Uterus (tissue), 4 donors: ENCODE data around the gene EPX. TPM values are rescaled to one million over a fixed set of nuclear protein-coding genes. Genes with fewer than 3 reads are reported as not detected.

Experiments
- DNase-seq, 2 donors: peaks; one replicate each; pipeline ENCODE4 v3.0.0-alpha.2; 2019 to 2020
- H3K27ac ChIP-seq, 2 donors: fragments of 200-600 bp; sonication (generic); 1 replicate in 1 of 2; 2 replicates in 1 of 2; pipeline ENCODE4 v1.5.1; 2016 to 2018
- H3K27me3 ChIP-seq, 2 donors: fragments of 200-600 bp; sonication (generic); one replicate each; pipeline ENCODE4 v1.5.1; 2018 to 2019; ENCODE audit warnings: control low read depth in 1 of 2
- H3K36me3 ChIP-seq, 2 donors: fragments of 200-600 bp; sonication (generic); one replicate each; pipeline ENCODE4 v1.5.1; 2019; ENCODE audit warnings: control low read depth in 1 of 2
- H3K4me1 ChIP-seq, 2 donors: fragments of 200-600 bp; sonication (generic); one replicate each; pipeline ENCODE4 v1.5.1; 2018 to 2019; ENCODE audit warnings: control low read depth in 1 of 2
- H3K4me3 ChIP-seq, 2 donors: fragments of 200-600 bp; sonication (generic); 1 replicate in 1 of 2; 2 replicates in 1 of 2; pipeline ENCODE4 v1.5.1; 2018 to 2019; ENCODE audit warnings: mild to moderate bottlenecking in 1 of 2
- H3K9me3 ChIP-seq, 2 donors: fragments of 200-600 bp; sonication (generic); one replicate each; pipeline ENCODE4 v1.5.1; 2019; ENCODE audit warnings: control low read depth in 1 of 2
- CTCF ChIP-seq, 4 experiments: fragments of 200-600 bp in 2 of 4; fragments of 450-650 bp in 2 of 4; sonication (generic) in 2 of 4; IDR thresholded peaks; one replicate each; pipeline ENCODE4 v1.5.1; 2016 to 2019; ENCODE audit warnings: antibody characterized with exemption in 4 of 4, mild to moderate bottlenecking in 2 of 4, moderate library complexity in 1 of 4
- POLR2A ChIP-seq, 2 donors: fragments of 450-650 bp; IDR thresholded peaks; one replicate each; pipeline ENCODE4 v1.6.1; 2016; ENCODE audit warnings: antibody characterized with exemption in 2 of 2, mild to moderate bottlenecking in 1 of 2, moderate library complexity in 1 of 2
- intact Hi-C: fragments of 100-400 bp; cut with DNase I; formaldehyde crosslinking; loops from one replicate; pipeline ENCODE4 v1.15.1; 2023; ENCODE audit warnings: low total_unique reads
- total RNA-seq, 4 donors: library from RNA; depleted of rRNA in 3 of 4; stranded (reverse); fragments of >200 nt in 3 of 4; gene quantifications; one replicate each; pipeline versions ENCODE4 v1.1.0 to v1.2.4, GENCODE V29; 2014 to 2023
- donor health status: DM: yes; HTN: yes; CAD: no.

The EPX gene
- total RNA-seq, 4 donors from 2014 or later, result not detected

GRCh38 chr17:58161566-58161965 is 31.0 kb upstream of the EPX start:
- Histone ChIP-seq H3K27me3 (no peaks in the 10 kb centered on the region), H3K27ac (no peak overlapping the region), H3K4me1 (no peaks in the 10 kb centered on the region), H3K9me3 (no peaks in the 10 kb centered on the region), H3K4me3 (no peak overlapping the region), H3K36me3 (no peaks in the 10 kb centered on the region)
- intact Hi-C loops, result no loop called here
- TF ChIP-seq CTCF (IDR thresholded peaks at IDR 0.05) (no peak), POLR2A (IDR thresholded peaks at IDR 0.05) (no peak)
- DNase-seq, result no peak

- Histone ChIP-seq H3K27ac (no peak overlapping the region), H3K27me3 (no peaks in the 10 kb centered on the region), H3K4me3 (no peak overlapping the region), H3K36me3 (no peaks in the 10 kb centered on the region), H3K9me3 (no peaks in the 10 kb centered on the region), H3K4me1 (no peaks in the 10 kb centered on the region)
- intact Hi-C loops, result no loop called here
- no peak for TF ChIP-seq CTCF (IDR thresholded peaks at IDR 0.05)
- TF ChIP-seq POLR2A (IDR thresholded peaks at IDR 0.05), result no peak
- DNase-seq, result no peak
These were observed 26.5 kb upstream of the EPX start for GRCh38 chr17:58165981-58166380.

- H3K27ac ChIP-seq, result no peak within 1 kb of the TSS
- H3K27me3 ChIP-seq, result no peaks in the 10 kb centered on the region
- H3K4me1 ChIP-seq, result no peaks in the 10 kb centered on the region
- intact Hi-C loops, result no loop called here
- no peak for DNase-seq
- H3K9me3 ChIP-seq, result no peaks in the 10 kb centered on the region
- no peak for TF ChIP-seq POLR2A (IDR thresholded peaks at IDR 0.05)
- TF ChIP-seq CTCF (IDR thresholded peaks at IDR 0.05), result no peak
- H3K4me3 ChIP-seq, result no peak within 1 kb of the TSS
- H3K36me3 ChIP-seq, result no peaks in the 10 kb centered on the region
These were observed 25.8 kb upstream of the EPX start, which contains the start of gene OR4D2 for GRCh38 chr17:58166682-58167081. Gene OR4D2, plus strand, starts transcription at chr17:58166982. Its CDS starts 2,674 bp downstream, at chr17:58169656.

GRCh38 chr17:58170622-58171021 is 21.9 kb upstream of the EPX start:
- DNase-seq, result no peak
- no peaks in the 10 kb centered on the region for H3K36me3 ChIP-seq
- no peak overlapping the region for H3K4me3 ChIP-seq
- intact Hi-C loops, result no loop called here
- no peak overlapping the region for H3K27ac ChIP-seq
- TF ChIP-seq CTCF (IDR thresholded peaks at IDR 0.05), result no peak
- TF ChIP-seq POLR2A (IDR thresholded peaks at IDR 0.05), result no peak
- H3K9me3 ChIP-seq, result no peaks in the 10 kb centered on the region
- no peaks in the 10 kb centered on the region for H3K27me3 ChIP-seq
- H3K4me1 ChIP-seq, result no peaks in the 10 kb centered on the region

- H3K4me1 ChIP-seq, result no peaks in the 10 kb centered on the region
- no peak overlapping the region for H3K27ac ChIP-seq
- H3K36me3 ChIP-seq, result no peaks in the 10 kb centered on the region
- H3K4me3 ChIP-seq, result no peak overlapping the region
- no peak for DNase-seq
- no peaks in the 10 kb centered on the region for H3K9me3 ChIP-seq
- TF ChIP-seq POLR2A (IDR thresholded peaks at IDR 0.05) (no peak), CTCF (IDR thresholded peaks at IDR 0.05) (peak in 1 of 4 experiments; percentile 14)
- H3K27me3 ChIP-seq, result no peaks in the 10 kb centered on the region
- intact Hi-C loops, result no loop called here
These were observed 20.0 kb upstream of the EPX start for GRCh38 chr17:58172369-58173071.
